Ectodermal cell (in vitro differentiated cells): ENCODE data around the gene DDX43.

ENCODE experiments used
- H3K27ac ChIP-seq: 2 replicates; pipeline ENCODE4 v1.7.0; 2013; ENCODE audit warnings: mild to moderate bottlenecking, low read depth, low read length; ENCODE audit not compliant: insufficient read depth, poor library complexity, severe bottlenecking
- H3K27me3 ChIP-seq: 2 replicates; pipeline ENCODE4 v1.7.0; 2013; ENCODE audit warnings: mild to moderate bottlenecking, low read length; ENCODE audit not compliant: insufficient read depth, control insufficient read depth, poor library complexity, severe bottlenecking
- H3K36me3 ChIP-seq: one replicate; pipeline ENCODE4 v1.7.0; 2013; ENCODE audit warnings: low read length; ENCODE audit not compliant: control insufficient read depth, insufficient read depth
- H3K4me1 ChIP-seq: one replicate; pipeline ENCODE4 v1.7.0; 2013; ENCODE audit warnings: low read length; ENCODE audit not compliant: control insufficient read depth, insufficient read depth
- H3K4me3 ChIP-seq: 2 replicates; pipeline ENCODE4 v1.7.0; 2013; ENCODE audit warnings: low read depth, low read length, control low read depth; ENCODE audit not compliant: insufficient read depth
- H3K9me3 ChIP-seq: 2 replicates; pipeline ENCODE4 v1.7.0; 2013; ENCODE audit warnings: mild to moderate bottlenecking, low read length, moderate library complexity; ENCODE audit not compliant: control insufficient read depth
- WGBS, 2 experiments: methylation state at CpG; one replicate each; pipeline ENCODE4 v1.1.7; 2013; ENCODE audit warnings: missing lambda C conversion rate in 2 of 2; 5-methylcytosine and 5-hydroxymethylcytosine counted together

The DDX43 gene

GRCh38 chr6:73461537-73462350 lies 67.1 kb downstream of the DDX43 start, which contains the start of gene MTO1:
TSS of gene MTO1 (plus strand) at chr6:73461737. CDS start at chr6:73461855, 118 bp downstream.
- no peaks in the 10 kb centered on the region for H3K4me1 ChIP-seq
- no peak within 1 kb of the TSS for H3K27ac ChIP-seq
- 1% methylated on average over 55 of the region's 55 CpGs for WGBS, 2 experiments

More at GRCh38 chr6:73461537-73462350, 67.1 kb downstream of the DDX43 start, which contains the start of gene MTO1:
- Histone ChIP-seq H3K27me3 (no peaks in the 10 kb centered on the region), H3K4me3 (peak within 1 kb of the TSS; percentile 88), H3K9me3 (no peaks in the 10 kb centered on the region), H3K36me3 (peaks cover 4% of the 10 kb centered on the region)
